Measurements from ENCODE around the gene GNPAT.

The GNPAT gene

GRCh38 chr1:231196728-231197127, 44.3 kb upstream of the GNPAT start:
- H3K4me3 ChIP-seq (ENCODE audit: low read depth, low read length) = no peak overlapping the region
- TF ChIP-seq CTCF (IDR thresholded peaks at IDR 0.05; ENCODE audit: low read depth, low read length) = no peak

GRCh38 chr1:231199868-231200267, 41.1 kb upstream of the GNPAT start:
- TF ChIP-seq CTCF (IDR thresholded peaks at IDR 0.05; ENCODE audit: low read depth, low read length) = no peak
- H3K4me3 ChIP-seq (ENCODE audit: low read depth, low read length) = no peak overlapping the region

GRCh38 chr1:231200388-231201031, 40.5 kb upstream of the GNPAT start:
- no peak for TF ChIP-seq CTCF (IDR thresholded peaks at IDR 0.05; ENCODE audit: low read depth, low read length)
- no peak overlapping the region for H3K4me3 ChIP-seq (ENCODE audit: low read depth, low read length)

GRCh38 chr1:231201375-231201978, 39.5 kb upstream of the GNPAT start:
- TF ChIP-seq CTCF (IDR thresholded peaks at IDR 0.05; ENCODE audit: low read depth, low read length) = no peak
- no peak overlapping the region for H3K4me3 ChIP-seq (ENCODE audit: low read depth, low read length)

GRCh38 chr1:231201979-231202633, 38.9 kb upstream of the GNPAT start:
- TF ChIP-seq CTCF (IDR thresholded peaks at IDR 0.05; ENCODE audit: low read depth, low read length) = no peak

GRCh38 chr1:231203259-231204057, 37.6 kb upstream of the GNPAT start:
- no peak for TF ChIP-seq CTCF (IDR thresholded peaks at IDR 0.05; ENCODE audit: low read depth, low read length)
- no peak overlapping the region for H3K4me3 ChIP-seq (ENCODE audit: low read depth, low read length)

More at GRCh38 chr1:231201979-231202633, 38.9 kb upstream of the GNPAT start:
- no peak overlapping the region for H3K4me3 ChIP-seq (ENCODE audit: low read depth, low read length)
